Choroid plexus epithelial cell (primary cell): ENCODE data around the gene OCLN.
"Not testable (repeated sequence)": the region's sequence is repeated elsewhere in the genome, so short reads cannot be mapped to it uniquely, and the experiment has no call there.

Experiments used
- DNase-seq: peaks from one replicate; pipeline ENCODE4 v3.0.0-alpha.2; 2010; ENCODE audit warnings: low read depth
- H3K4me3 ChIP-seq: 2 replicates; pipeline ENCODE4 v1.5.1; 2011; ENCODE audit warnings: low read depth, mild to moderate bottlenecking, control low read depth, low read length, moderate library complexity
- CTCF ChIP-seq: conservative IDR thresholded peaks from 2 replicates; pipeline ENCODE4 v1.5.1; 2011; ENCODE audit warnings: low read depth, mild to moderate bottlenecking, control low read depth, inconsistent platforms, low read length, moderate library complexity

Gene OCLN

GRCh38 chr5:69502767-69503488 lies 10.3 kb downstream of the OCLN start:
- TF ChIP-seq CTCF, result no peak
- H3K4me3 ChIP-seq, result no peak overlapping the region
- DNase-seq, result peak; percentile 79

- no peak for TF ChIP-seq CTCF
- no peak overlapping the region for H3K4me3 ChIP-seq
- no peak for DNase-seq
Observed at GRCh38 chr5:69504036-69504435, 11.4 kb downstream of the OCLN start.

- TF ChIP-seq CTCF, result no peak
- no peak for DNase-seq
- H3K4me3 ChIP-seq, result no peak overlapping the region
Observed at GRCh38 chr5:69505306-69505705, 12.7 kb downstream of the OCLN start.

GRCh38 chr5:69509212-69509611 lies 16.6 kb downstream of the OCLN start:
- no peak overlapping the region for H3K4me3 ChIP-seq
- no peak for DNase-seq
- no peak for TF ChIP-seq CTCF

GRCh38 chr5:69510694-69511093 lies 18.1 kb downstream of the OCLN start:
- no peak for DNase-seq
- TF ChIP-seq CTCF, result no peak
- H3K4me3 ChIP-seq, result no peak overlapping the region

- DNase-seq, result peak; percentile 77
Observed at GRCh38 chr5:69512740-69513260, 20.2 kb downstream of the OCLN start.

GRCh38 chr5:69515570-69515969 lies 23.0 kb downstream of the OCLN start:
- H3K4me3 ChIP-seq, DNase-seq: not testable (repeated sequence)

More at GRCh38 chr5:69512740-69513260, 20.2 kb downstream of the OCLN start:
- TF ChIP-seq CTCF, result no peak
- H3K4me3 ChIP-seq, result no peak overlapping the region
